ENCODE data around the gene PLA2G4D.

The PLA2G4D gene

DNA sequence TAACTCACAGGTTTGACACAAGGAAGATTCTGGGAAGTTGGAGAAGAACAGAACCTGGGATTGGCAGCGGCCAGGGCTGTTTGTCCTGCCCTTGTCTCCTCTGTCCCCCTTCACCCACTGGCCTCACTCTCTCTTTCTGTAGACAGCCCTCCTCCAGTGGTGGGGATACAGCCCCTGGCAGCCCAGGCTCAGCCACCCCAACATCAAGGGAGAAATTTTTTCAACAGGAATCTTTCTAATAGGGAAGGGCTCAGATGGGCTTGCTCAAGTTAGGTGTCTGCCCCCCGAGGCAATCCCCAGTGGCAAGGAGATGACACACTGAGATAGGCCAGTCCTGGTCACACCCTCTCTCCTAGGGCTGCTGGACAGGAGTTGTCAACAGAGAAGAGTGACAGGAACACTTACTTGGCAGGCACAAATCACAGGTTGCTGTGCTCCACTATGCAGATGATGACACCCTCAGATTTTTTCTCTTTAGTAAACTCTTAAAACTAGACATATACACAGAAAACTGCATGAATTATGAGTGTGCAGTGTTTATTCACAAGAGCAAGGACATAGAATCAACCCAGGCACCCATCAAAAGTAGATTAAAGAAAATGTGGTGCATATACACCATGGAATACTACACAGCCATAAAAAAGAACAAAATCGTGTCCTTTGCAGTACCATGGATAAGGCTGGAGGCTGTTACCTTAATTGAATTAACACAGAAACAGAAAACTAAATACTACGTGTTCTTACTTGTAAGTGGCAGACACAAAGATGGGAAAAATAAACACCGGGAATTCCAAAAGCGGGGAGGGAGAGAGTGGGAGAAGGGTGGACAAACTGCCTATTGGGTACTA is 36.3 kb downstream of the PLA2G4D start:
- no peak for ATAC-seq
- TF ChIP-seq ZNF565 (CRISPR knock-in tag; conservative IDR thresholded peaks at IDR 0.05; ENCODE audit: low read depth), result no peak
- TF ChIP-seq RARB (CRISPR knock-in tag; IDR thresholded peaks at IDR 0.05), result no peak
- TF ChIP-seq PPARA (CRISPR knock-in tag; IDR thresholded peaks at IDR 0.05; ENCODE audit: borderline replicate concordance), result no peak
- TF ChIP-seq POU6F1 (CRISPR knock-in tag; IDR thresholded peaks at IDR 0.05; ENCODE audit: borderline replicate concordance, low read depth), result no peak
- no peak for TF ChIP-seq ARNTL (CRISPR knock-in tag; IDR thresholded peaks at IDR 0.05; ENCODE audit: borderline replicate concordance, low read depth)
- TF ChIP-seq PATZ1 (CRISPR knock-in tag; IDR thresholded peaks at IDR 0.05; ENCODE audit: borderline replicate concordance), result no peak

DNA sequence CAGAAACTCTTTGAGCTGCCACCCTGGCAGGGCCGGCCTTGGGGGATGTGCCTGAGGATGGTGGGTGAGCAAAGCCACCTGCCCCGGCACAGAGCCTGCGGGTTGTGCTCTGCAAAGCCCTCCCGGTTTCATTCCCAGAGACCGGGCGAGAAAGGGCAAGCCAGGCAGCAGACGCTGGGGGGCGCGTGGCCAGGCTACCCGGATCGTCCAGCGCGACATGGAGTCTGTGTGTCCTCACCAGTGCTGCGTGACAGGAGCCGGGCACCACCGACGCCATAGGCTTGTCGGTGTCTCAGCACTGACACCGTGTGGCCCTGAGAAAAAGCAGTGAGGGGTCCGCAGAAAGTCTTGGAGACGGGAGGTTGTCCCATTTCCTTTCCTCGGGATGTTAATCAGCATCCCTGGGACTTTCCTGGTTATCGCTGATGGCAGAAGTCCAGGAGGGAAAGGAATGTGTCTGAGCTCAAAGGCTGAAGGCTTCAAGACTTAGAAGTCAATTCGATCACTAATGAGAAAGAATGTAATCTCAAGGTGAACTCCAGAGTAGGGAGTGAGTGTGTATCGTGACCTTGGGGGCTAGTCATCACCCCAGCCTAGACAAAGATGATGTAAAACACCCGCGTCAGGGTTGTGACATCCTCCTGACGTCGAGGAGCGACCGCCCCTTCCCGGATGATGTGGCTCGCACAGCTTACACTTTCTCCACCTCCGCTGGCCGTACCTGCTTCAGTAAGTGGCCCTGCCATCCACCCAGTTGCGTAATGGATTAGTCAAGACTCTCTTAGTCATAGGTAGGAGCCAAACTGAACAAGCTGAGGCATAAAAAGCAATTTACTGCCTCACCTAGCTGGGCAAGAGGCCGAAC is 37.2 kb downstream of the PLA2G4D start:
- TF ChIP-seq ARNTL (CRISPR knock-in tag; IDR thresholded peaks at IDR 0.05; ENCODE audit: borderline replicate concordance, low read depth), result no peak
- peak; percentile 13; the same call in 1 of the 2 replicates for TF ChIP-seq TCF4 (CRISPR knock-in tag; IDR thresholded peaks at IDR 0.05; ENCODE audit: borderline replicate concordance)
- no peak for TF ChIP-seq ZFP3 (CRISPR knock-in tag; IDR thresholded peaks at IDR 0.05)
- peak; percentile 96 for ATAC-seq

DNA sequence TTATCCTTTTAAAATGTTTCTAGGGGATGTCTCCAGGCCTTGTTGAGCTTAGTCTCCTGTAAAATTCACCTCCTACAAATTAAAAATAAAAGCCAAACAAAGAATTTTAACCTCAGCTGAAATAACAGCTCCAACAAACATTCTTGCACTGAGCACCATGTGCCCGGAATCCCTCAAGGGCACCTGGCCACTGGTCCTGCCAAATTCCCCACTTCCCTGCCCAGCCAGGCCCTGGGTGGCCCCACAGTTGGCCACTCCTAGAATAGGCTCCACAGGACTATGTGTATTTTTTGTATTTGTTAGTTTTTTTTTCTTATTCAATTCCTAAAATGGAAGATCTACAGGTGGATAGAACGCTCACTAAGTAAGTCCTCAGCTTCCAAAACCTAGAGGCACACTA is 40.4 kb downstream of the PLA2G4D start:
- TF ChIP-seq ZC3H10 (CRISPR knock-in tag; IDR thresholded peaks at IDR 0.05), result no peak
- TF ChIP-seq, protein P1, sequence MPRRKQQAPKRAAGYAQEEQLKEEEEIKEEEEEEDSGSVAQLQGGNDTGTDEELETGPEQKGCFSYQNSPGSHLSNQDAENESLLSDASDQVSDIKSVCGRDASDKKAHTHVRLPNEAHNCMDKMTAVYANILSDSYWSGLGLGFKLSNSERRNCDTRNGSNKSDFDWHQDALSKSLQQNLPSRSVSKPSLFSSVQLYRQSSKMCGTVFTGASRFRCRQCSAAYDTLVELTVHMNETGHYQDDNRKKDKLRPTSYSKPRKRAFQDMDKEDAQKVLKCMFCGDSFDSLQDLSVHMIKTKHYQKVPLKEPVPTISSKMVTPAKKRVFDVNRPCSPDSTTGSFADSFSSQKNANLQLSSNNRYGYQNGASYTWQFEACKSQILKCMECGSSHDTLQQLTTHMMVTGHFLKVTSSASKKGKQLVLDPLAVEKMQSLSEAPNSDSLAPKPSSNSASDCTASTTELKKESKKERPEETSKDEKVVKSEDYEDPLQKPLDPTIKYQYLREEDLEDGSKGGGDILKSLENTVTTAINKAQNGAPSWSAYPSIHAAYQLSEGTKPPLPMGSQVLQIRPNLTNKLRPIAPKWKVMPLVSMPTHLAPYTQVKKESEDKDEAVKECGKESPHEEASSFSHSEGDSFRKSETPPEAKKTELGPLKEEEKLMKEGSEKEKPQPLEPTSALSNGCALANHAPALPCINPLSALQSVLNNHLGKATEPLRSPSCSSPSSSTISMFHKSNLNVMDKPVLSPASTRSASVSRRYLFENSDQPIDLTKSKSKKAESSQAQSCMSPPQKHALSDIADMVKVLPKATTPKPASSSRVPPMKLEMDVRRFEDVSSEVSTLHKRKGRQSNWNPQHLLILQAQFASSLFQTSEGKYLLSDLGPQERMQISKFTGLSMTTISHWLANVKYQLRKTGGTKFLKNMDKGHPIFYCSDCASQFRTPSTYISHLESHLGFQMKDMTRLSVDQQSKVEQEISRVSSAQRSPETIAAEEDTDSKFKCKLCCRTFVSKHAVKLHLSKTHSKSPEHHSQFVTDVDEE (CRISPR knock-in tag; IDR thresholded peaks at IDR 0.05), result no peak
- TF ChIP-seq ISL1 (CRISPR knock-in tag; IDR thresholded peaks at IDR 0.05), result no peak
- TF ChIP-seq CREB5 (CRISPR knock-in tag; IDR thresholded peaks at IDR 0.05; ENCODE audit: low read depth), result no peak
- TF ChIP-seq ZNF70 (CRISPR knock-in tag; IDR thresholded peaks at IDR 0.05), result no peak
- no peak for TF ChIP-seq ARNTL (CRISPR knock-in tag; IDR thresholded peaks at IDR 0.05; ENCODE audit: borderline replicate concordance, low read depth)
- no peak for TF ChIP-seq ZNF8 (CRISPR knock-in tag; IDR thresholded peaks at IDR 0.05)
- TF ChIP-seq PPARA (CRISPR knock-in tag; IDR thresholded peaks at IDR 0.05; ENCODE audit: borderline replicate concordance), result no peak
- no peak for TF ChIP-seq ESRRG (CRISPR knock-in tag; IDR thresholded peaks at IDR 0.05)
- no peak for TF ChIP-seq GLIS3 (CRISPR knock-in tag; IDR thresholded peaks at IDR 0.05)
- no peak for TF ChIP-seq OSR1 (CRISPR knock-in tag; IDR thresholded peaks at IDR 0.05)
- no peak for TF ChIP-seq TCF4 (CRISPR knock-in tag; IDR thresholded peaks at IDR 0.05; ENCODE audit: borderline replicate concordance)
- no peak for TF ChIP-seq POU6F1 (CRISPR knock-in tag; IDR thresholded peaks at IDR 0.05; ENCODE audit: borderline replicate concordance, low read depth)
- no peak for TF ChIP-seq CSDC2 (CRISPR knock-in tag; IDR thresholded peaks at IDR 0.05)
- TF ChIP-seq PATZ1 (CRISPR knock-in tag; IDR thresholded peaks at IDR 0.05; ENCODE audit: borderline replicate concordance), result no peak
- TF ChIP-seq SNAI2 (CRISPR knock-in tag; IDR thresholded peaks at IDR 0.05), result no peak
- no peak for TF ChIP-seq ZNF565 (CRISPR knock-in tag; conservative IDR thresholded peaks at IDR 0.05; ENCODE audit: low read depth)
- no peak for TF ChIP-seq ZFP30 (CRISPR knock-in tag; IDR thresholded peaks at IDR 0.05)
- TF ChIP-seq RARB (CRISPR knock-in tag; IDR thresholded peaks at IDR 0.05), result no peak
- TF ChIP-seq ZFP3 (CRISPR knock-in tag; IDR thresholded peaks at IDR 0.05), result no peak
- no peak for ATAC-seq
